Omental fat pad (tissue), 4 donors: ENCODE measurements around the gene RNF148. TPM values are rescaled to one million over a fixed set of nuclear protein-coding genes. Genes with fewer than 3 reads are reported as not detected.

Source experiments
- ATAC-seq: fragments of 150-250 bp; one replicate; pipeline ENCODE4 v1.9.1; 2016; ENCODE audit warnings: mild to moderate bottlenecking, moderate library complexity; ENCODE audit not compliant: low FRiP score
- DNase-seq: peaks from one replicate; pipeline ENCODE4 v3.0.0-alpha.2; 2019; ENCODE audit warnings: low spot score
- small RNA-seq: library from RNA; depleted of rRNA; stranded (forward); fragments of <200 nt; gene quantifications from one replicate; pipeline ENCODE3, GENCODE V24; 2016
- total RNA-seq, 4 donors: library from RNA; depleted of rRNA; stranded (reverse); fragments of >200 nt; gene quantifications; one replicate each; pipeline ENCODE4 v1.1.0, GENCODE V29; 2016
- TF ChIP-seq, protein P1 (sequence below), 3 donors: fragments of 450-650 bp; IDR thresholded peaks; one replicate each; pipeline ENCODE4 v1.5.1; 2016 to 2017; ENCODE audit warnings: antibody characterized with exemption in 3 of 3, mild to moderate bottlenecking in 3 of 3, moderate library complexity in 2 of 3

The RNF148 gene
- total RNA-seq, 4 donors from 2014 or later: 1.4 to 3.5 (median 2.4) TPM

DNA sequence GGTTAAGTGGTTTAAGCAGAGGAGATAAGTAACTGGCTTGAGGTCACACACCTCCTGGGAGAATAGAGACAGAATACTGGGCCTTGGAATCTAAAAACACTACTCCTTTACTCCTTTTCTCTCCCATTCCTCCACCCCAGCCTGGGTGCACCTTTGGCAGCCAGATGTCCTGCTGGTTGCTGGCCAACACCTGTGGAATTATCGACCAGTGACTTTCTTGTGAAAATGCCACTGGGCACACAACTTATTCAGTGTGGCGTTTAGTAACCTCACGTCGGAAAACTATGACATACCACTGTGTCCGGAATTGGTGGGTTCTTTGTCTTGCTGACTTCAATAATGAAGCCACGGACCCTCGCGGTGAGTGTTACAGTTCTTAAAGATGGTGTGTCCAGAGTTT lies 30.2 kb downstream of the RNF148 start:
- DNase-seq (no peak), ATAC-seq (no peak)
- TF ChIP-seq, protein P1, sequence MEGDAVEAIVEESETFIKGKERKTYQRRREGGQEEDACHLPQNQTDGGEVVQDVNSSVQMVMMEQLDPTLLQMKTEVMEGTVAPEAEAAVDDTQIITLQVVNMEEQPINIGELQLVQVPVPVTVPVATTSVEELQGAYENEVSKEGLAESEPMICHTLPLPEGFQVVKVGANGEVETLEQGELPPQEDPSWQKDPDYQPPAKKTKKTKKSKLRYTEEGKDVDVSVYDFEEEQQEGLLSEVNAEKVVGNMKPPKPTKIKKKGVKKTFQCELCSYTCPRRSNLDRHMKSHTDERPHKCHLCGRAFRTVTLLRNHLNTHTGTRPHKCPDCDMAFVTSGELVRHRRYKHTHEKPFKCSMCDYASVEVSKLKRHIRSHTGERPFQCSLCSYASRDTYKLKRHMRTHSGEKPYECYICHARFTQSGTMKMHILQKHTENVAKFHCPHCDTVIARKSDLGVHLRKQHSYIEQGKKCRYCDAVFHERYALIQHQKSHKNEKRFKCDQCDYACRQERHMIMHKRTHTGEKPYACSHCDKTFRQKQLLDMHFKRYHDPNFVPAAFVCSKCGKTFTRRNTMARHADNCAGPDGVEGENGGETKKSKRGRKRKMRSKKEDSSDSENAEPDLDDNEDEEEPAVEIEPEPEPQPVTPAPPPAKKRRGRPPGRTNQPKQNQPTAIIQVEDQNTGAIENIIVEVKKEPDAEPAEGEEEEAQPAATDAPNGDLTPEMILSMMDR (IDR thresholded peaks at IDR 0.05): no peak

DNA sequence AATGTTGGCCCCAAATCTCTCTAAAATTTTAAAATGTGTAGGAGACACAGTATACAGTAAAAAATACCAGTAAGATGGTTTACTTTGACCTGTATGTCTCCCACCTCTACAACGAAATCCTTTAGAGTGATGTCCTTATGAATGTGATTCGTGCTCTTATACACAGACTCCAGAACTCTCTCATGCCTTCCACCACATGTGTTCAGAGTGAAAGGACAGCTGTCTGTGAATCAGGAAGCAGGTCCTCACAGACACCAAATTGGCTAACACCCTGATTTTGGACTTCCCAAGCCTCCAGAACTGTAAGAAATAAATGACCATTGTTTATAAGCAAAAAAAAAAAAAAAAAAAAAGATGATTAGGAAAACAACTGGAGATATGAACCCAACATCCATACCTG lies 39.0 kb downstream of the RNF148 start:
- ATAC-seq (no peak), DNase-seq (no peak)
- TF ChIP-seq, protein P1 (IDR thresholded peaks at IDR 0.05): no peak

DNA sequence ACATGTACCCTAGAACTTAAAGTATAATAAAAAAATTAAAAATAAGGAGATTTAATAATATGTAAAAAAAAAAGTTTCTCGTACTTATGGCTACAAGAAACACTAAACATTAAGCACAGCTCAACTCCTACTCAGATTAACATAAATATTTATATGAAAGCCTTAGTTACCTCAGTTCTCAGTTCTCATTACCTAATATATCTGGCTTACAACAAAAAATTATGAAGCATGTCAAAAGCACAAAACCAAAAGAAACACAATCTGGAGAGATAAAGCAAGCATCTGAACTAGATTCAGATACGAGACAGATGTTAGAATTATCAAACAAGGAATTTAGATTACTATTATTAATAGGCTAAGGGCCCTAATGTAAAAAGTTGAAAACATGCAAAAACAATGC lies 43.9 kb downstream of the RNF148 start:
- DNase-seq (no peak), ATAC-seq (no peak)
- TF ChIP-seq, protein P1 (IDR thresholded peaks at IDR 0.05): no peak

DNA sequence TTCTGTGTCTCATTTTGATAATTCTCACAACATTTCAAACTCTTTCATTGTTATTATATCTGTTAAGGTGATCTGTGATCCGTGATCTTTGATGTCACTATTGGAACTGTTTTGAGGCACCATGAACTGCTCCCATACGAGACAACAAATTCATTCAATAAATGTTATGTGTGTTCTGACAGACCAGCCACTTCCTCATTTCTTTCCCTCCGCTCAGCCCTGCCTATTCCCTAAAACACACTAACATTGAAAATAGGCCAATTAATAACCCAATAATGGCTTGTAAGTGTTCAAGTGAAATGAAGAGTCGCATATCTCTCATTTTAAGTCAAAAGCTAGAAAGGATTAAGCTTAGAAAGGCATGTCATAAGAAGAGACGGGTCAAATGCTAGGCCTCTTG lies 49.0 kb downstream of the RNF148 start:
- TF ChIP-seq, protein P1 (IDR thresholded peaks at IDR 0.05): no peak
- DNase-seq (no peak), ATAC-seq (no peak)

GRCh38 chr7:122652876-122653275 lies 49.8 kb downstream of the RNF148 start:
- ATAC-seq (no peak), DNase-seq (no peak)
- TF ChIP-seq, protein P1 (IDR thresholded peaks at IDR 0.05): no peak

Small RNA genes lying within 50 kb of the gene (small RNA-seq; reads per million reads assigned to genes)
- not detected for gene AC006463.1

Other genes with a start within 250 kb of the RNF148 start
- gene RNF133, start 3.8 kb downstream of the RNF148 start, total RNA-seq: 1 to 10 TPM; 1.0 to 3.1 (median 1.6) TPM
- gene CADPS2, start 183.5 kb upstream of the RNF148 start, total RNA-seq: 10 to 100 TPM; 15.3 to 41.9 (median 24.4) TPM